Endometrium (tissue), 2 donors: ENCODE data around the gene ORMDL2.
"Not testable (repeated sequence)": the region's sequence is repeated elsewhere in the genome, so short reads cannot be mapped to it uniquely, and the experiment has no call there.

Experiments used
- FAIRE-seq: peaks from 2 replicates; lab custom pipeline; 2012; peaks lifted over from hg19 to GRCh38; lab: Jason Lieb, UNC
- donor health status: control.
- donor health status: control.

ORMDL2 gene

GRCh38 chr12:55861396-55861795, 43.6 kb downstream of the ORMDL2 start:
- FAIRE-seq, result no peak

GRCh38 chr12:55861871-55862270, 44.0 kb downstream of the ORMDL2 start:
- no peak for FAIRE-seq

DNA sequence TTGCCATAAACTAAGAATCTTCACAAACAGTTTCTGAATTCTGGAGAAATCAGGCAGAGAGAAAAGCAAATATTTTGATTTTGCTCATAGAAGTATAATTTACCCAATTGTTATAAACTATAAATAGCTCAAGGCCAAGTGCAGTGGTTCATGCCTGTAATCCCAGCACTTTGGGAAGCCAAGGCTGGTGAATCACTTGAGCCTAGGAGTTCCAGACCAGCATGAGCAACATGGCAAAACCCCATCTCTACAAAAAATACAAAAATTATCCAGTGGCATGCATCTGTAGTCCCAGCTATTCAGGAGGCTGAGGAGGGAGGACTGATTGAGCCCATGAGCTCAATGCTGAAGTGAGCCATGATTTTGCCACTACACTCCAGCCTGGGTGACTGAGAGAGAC, 44.4 kb downstream of the ORMDL2 start:
- no peak for FAIRE-seq

DNA sequence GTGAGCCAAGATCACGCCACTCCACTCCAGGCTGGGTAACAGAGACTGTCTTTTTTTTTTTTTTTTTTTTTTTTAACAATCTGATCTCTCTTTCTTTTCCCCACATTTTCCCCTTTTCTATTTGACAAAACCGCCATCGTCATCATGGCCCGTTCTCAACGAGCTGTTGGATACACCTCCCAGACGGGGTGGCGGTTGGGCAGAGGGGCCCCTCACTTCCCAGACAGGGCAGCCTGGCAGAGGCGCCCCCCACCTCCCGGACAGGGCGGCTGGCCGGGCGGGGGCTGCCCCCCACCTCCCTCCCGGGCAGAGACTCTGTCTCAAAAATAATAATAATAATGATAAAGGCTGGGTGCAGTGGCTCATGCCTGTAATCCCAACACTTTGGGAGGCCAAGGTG, 45.1 kb downstream of the ORMDL2 start:
- FAIRE-seq, result not testable (repeated sequence)

DNA sequence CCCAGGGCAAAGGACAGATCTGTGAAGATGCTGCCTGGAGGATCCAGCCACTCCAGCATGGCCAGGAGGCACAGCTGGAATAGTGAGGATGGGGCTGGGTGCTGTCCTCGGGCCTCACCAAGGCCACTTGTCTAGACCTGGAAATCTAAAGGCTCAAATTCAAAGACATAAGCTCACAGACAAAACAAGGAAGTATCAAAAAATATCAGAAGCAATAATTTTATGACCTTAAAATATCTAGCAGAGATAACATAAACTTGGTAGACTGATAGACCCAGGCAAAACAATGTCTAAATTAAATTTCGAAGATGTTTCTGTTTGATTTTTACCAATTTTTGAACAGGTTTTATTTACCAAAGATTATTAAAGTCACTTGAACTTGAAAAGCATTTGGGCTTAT, 47.5 kb downstream of the ORMDL2 start:
- FAIRE-seq, result no peak

DNA sequence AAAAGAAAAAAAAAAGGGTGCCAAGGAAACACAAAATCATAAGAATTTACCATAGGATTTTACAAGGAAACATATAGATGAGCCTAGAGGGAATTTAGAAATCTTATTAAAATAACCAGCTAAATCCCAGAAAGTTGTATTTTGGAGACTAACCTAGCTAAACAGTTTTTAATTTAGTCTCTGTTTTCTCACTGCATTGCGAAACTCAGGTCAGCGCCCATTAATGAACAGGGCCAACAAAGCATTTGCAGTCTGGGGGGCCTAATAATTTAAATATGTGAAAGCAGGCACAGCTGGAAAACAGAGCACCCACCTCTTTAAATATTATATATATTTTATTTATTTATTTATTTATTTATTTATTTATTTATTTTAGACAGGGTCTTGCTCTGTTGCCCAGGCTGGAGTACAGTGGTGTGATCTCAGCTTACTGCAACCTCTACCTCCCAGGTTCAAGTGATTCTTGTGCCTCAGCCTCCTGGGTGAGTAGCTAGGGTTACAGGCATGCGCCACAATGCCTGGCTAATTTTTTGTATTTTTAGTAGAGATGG, 48.7 kb downstream of the ORMDL2 start:
- not testable (repeated sequence) for FAIRE-seq
